Mesendoderm (in vitro differentiated cells): ENCODE measurements around the gene UBXN4.
"Not testable (repeated sequence)": the region's sequence is repeated elsewhere in the genome, so short reads cannot be mapped to it uniquely, and the experiment has no call there.

Experiments used
- DNase-seq: peaks from one replicate; pipeline ENCODE4 v3.0.0; 2013
- H2AK5ac ChIP-seq: 2 replicates; pipeline ENCODE4 v1.6.1; 2013; ENCODE audit warnings: low read length, inconsistent platforms
- H2BK120ac ChIP-seq: 2 replicates; pipeline ENCODE4 v1.6.1; 2013; ENCODE audit warnings: low read depth, mild to moderate bottlenecking, low read length, moderate library complexity, mixed read lengths
- H2BK15ac ChIP-seq: replicated peaks from 2 replicates; pipeline ENCODE4 v1.6.1; 2013; ENCODE audit warnings: low read depth, mild to moderate bottlenecking, moderate library complexity
- H2BK5ac ChIP-seq: 2 replicates; pipeline ENCODE4 v1.6.1; 2013; ENCODE audit warnings: low read length, inconsistent platforms
- H3K18ac ChIP-seq: 2 replicates; pipeline ENCODE4 v1.6.1; 2013; ENCODE audit warnings: mild to moderate bottlenecking, low read length, mixed read lengths
- H3K23ac ChIP-seq: one replicate; pipeline ENCODE4 v1.6.1; 2013; ENCODE audit warnings: low read length
- H3K27ac ChIP-seq: 2 replicates; pipeline ENCODE4 v1.5.1; 2013; ENCODE audit warnings: low read depth, mild to moderate bottlenecking, inconsistent platforms, low read length, moderate library complexity
- H3K27me3 ChIP-seq: 2 replicates; pipeline ENCODE4 v1.6.1; 2013; ENCODE audit warnings: low read length, control low read depth, mild to moderate bottlenecking, inconsistent platforms; ENCODE audit not compliant: insufficient read depth, poor library complexity
- H3K36me3 ChIP-seq: 2 replicates; pipeline ENCODE4 v1.6.1; 2013; ENCODE audit warnings: low read length, inconsistent platforms; ENCODE audit not compliant: control insufficient read depth, insufficient read depth
- H3K4ac ChIP-seq: one replicate; pipeline ENCODE4 v1.6.1; 2013; ENCODE audit warnings: low read depth, mild to moderate bottlenecking, low read length, moderate library complexity
- H3K4me1 ChIP-seq: 2 replicates; pipeline ENCODE4 v1.6.1; 2013; ENCODE audit warnings: low read depth, low read length, inconsistent platforms; ENCODE audit not compliant: control insufficient read depth
- H3K4me2 ChIP-seq: 2 replicates; pipeline ENCODE4 v1.6.1; 2013; ENCODE audit warnings: low read length
- H3K4me3 ChIP-seq: 2 replicates; pipeline ENCODE4 v1.5.1; 2013; ENCODE audit warnings: mild to moderate bottlenecking, low read length
- H3K56ac ChIP-seq: one replicate; pipeline ENCODE4 v1.6.1; 2013; ENCODE audit warnings: low read length
- H3K79me1 ChIP-seq: 2 replicates; pipeline ENCODE4 v1.6.1; 2013; ENCODE audit warnings: low read length, inconsistent platforms
- H3K79me2 ChIP-seq: 2 replicates; pipeline ENCODE4 v1.6.1; 2013; ENCODE audit warnings: mild to moderate bottlenecking, low read length; ENCODE audit not compliant: control insufficient read depth, insufficient read depth
- H3K9ac ChIP-seq: 2 replicates; pipeline ENCODE4 v1.6.1; 2013; ENCODE audit warnings: low read length, inconsistent platforms
- H4K5ac ChIP-seq: one replicate; pipeline ENCODE4 v1.6.1; 2013; ENCODE audit warnings: low read length
- H4K8ac ChIP-seq: one replicate; pipeline ENCODE4 v1.6.1; 2013; ENCODE audit warnings: low read depth, mild to moderate bottlenecking, control low read depth, low read length, moderate library complexity
- WGBS: extraction: QIAGEN DNeasy Blood & Tissue Kit; methylation state at CpG from one replicate; pipeline ENCODE4 v1.1.7; 2013; ENCODE audit warnings: low lambda C conversion rate, missing lambda C conversion rate; ENCODE audit not compliant: insufficient coverage; ENCODE audit errors: extremely low coverage; 5-methylcytosine and 5-hydroxymethylcytosine counted together

Gene UBXN4

GRCh38 chr2:135792401-135793150 lies 50.9 kb downstream of the UBXN4 start:
- Histone ChIP-seq H4K5ac (no peak overlapping the region), H3K79me2 (no peaks in the 10 kb centered on the region), H3K27ac (no peak overlapping the region), H3K4me3 (no peak overlapping the region), H2BK15ac (no peak overlapping the region), H3K23ac (no peak overlapping the region), H3K79me1 (no peaks in the 10 kb centered on the region), H2AK5ac (no peak overlapping the region), H3K9ac (no peak overlapping the region), H3K4me1 (no peaks in the 10 kb centered on the region), H3K18ac (no peak overlapping the region), H3K56ac (no peak overlapping the region), H3K4me2 (no peak overlapping the region), H2BK120ac (no peak overlapping the region), H2BK5ac (no peak overlapping the region), H3K4ac (no peak overlapping the region), H3K36me3 (no peaks in the 10 kb centered on the region), H4K8ac (no peak overlapping the region), H3K27me3 (no peaks in the 10 kb centered on the region)
- no CpG with 5 or more reads among the region's 7 CpGs for WGBS
- DNase-seq, result no peak

DNA sequence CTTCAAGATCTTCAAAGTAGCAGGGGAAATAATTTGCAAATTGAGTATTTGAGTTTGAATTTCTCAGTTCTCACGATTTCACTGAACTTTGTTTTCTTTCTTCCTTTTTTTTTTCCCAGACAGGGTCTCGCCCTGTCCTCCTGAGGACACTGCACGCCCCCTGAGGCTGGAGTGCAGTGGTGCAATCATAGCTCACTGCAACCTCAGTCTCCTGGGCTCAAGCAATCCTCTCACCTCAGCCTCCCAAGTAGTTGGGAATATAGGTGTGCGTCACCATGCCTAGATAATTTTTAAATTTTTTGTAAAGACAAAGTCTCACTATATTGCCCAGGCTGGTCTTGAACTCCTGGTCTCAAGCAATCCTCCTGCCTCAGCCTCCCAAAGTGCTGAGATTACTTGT lies 54.0 kb downstream of the UBXN4 start:
- not testable (repeated sequence) for H2BK5ac ChIP-seq, H3K9ac ChIP-seq, H2BK120ac ChIP-seq, H4K8ac ChIP-seq, H3K4ac ChIP-seq, H3K18ac ChIP-seq, H3K79me1 ChIP-seq, H3K23ac ChIP-seq, H2AK5ac ChIP-seq, H3K27ac ChIP-seq, H4K5ac ChIP-seq, H3K56ac ChIP-seq, H3K36me3 ChIP-seq, H3K4me3 ChIP-seq, H3K4me1 ChIP-seq, H3K27me3 ChIP-seq, H3K4me2 ChIP-seq, H3K79me2 ChIP-seq, H2BK15ac ChIP-seq
- WGBS, result no CpG with 5 or more reads among the region's 4 CpGs
- DNase-seq, result peak; percentile 27

- Histone ChIP-seq H2BK5ac (no peak overlapping the region), H3K4me2 (no peak overlapping the region), H3K4me1 (no peaks in the 10 kb centered on the region), H3K18ac (no peak overlapping the region), H2AK5ac (no peak overlapping the region), H3K79me1 (no peaks in the 10 kb centered on the region), H4K8ac (no peak overlapping the region), H2BK15ac (no peak overlapping the region), H4K5ac (no peak overlapping the region), H3K56ac (no peak overlapping the region), H2BK120ac (no peak overlapping the region), H3K27me3 (no peaks in the 10 kb centered on the region), H3K79me2 (no peaks in the 10 kb centered on the region), H3K4me3 (no peak overlapping the region), H3K23ac (no peak overlapping the region), H3K9ac (no peak overlapping the region), H3K27ac (no peak overlapping the region), H3K4ac (no peak overlapping the region), H3K36me3 (no peaks in the 10 kb centered on the region)
- DNase-seq, result no peak
- no CpG with 5 or more reads among the region's 8 CpGs for WGBS
Observed at GRCh38 chr2:135796606-135797005, 55.0 kb downstream of the UBXN4 start.

DNA sequence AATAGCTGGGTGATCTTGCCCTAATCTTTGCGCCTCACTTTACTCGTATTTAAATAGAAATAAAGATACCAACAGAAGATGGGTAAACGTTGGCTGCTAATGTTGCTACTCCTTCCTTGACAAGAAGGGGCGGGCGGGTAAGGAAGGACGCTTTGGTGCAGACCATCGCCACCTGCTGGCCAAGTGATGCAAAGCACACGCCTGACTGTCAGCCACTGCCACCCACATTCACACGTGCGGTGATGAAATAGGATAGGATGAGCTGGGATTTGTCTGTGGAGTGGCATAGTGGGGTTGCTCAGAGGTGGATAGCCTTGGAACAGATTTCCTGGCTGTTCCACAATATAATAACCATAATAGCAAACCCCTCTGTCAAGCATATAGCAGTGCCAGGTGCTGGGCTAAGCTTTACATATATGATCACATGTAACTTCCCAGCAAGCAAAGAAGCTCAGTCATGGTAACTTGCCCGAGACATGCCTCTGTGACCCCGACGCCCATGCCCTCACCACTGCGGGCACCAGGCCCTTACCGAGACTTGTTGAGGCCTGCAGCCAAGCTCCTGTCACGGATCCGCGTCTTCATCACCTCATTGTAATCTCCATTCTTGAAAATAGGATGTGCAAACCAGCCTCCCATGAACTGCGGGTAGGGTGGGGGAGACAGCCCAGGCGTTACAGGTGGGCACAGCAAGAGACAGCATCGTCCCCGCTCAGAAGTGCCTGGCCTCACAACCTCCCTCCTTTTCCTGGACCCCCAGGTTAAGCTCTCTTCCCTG lies 56.0 kb downstream of the UBXN4 start:
- H3K56ac ChIP-seq, result no peak overlapping the region
- H2BK120ac ChIP-seq, result no peak overlapping the region
- no peak overlapping the region for H3K4me2 ChIP-seq
- H3K79me2 ChIP-seq, result no peaks in the 10 kb centered on the region
- no peak overlapping the region for H4K5ac ChIP-seq
- H2BK5ac ChIP-seq, result no peak overlapping the region
- no peaks in the 10 kb centered on the region for H3K4me1 ChIP-seq
- no peak overlapping the region for H3K23ac ChIP-seq
- no peaks in the 10 kb centered on the region for H3K79me1 ChIP-seq
- no peak overlapping the region for H3K4me3 ChIP-seq
- peak; percentile 86 for DNase-seq
- no peak overlapping the region for H2AK5ac ChIP-seq
- H3K18ac ChIP-seq, result no peak overlapping the region
- H3K27ac ChIP-seq, result no peak overlapping the region
- H3K36me3 ChIP-seq, result no peaks in the 10 kb centered on the region
- WGBS, result no CpG with 5 or more reads among the region's 22 CpGs
- H3K27me3 ChIP-seq, result no peaks in the 10 kb centered on the region
- H4K8ac ChIP-seq, result no peak overlapping the region
- H3K9ac ChIP-seq, result no peak overlapping the region
- no peak overlapping the region for H3K4ac ChIP-seq
- H2BK15ac ChIP-seq, result no peak overlapping the region

- no peak overlapping the region for H2BK15ac ChIP-seq
- H3K36me3 ChIP-seq, result no peaks in the 10 kb centered on the region
- H3K56ac ChIP-seq, result no peak overlapping the region
- no peak overlapping the region for H3K9ac ChIP-seq
- no peak overlapping the region for H2AK5ac ChIP-seq
- H2BK5ac ChIP-seq, result no peak overlapping the region
- H3K4me1 ChIP-seq, result no peaks in the 10 kb centered on the region
- no peak overlapping the region for H3K27ac ChIP-seq
- H4K8ac ChIP-seq, result no peak overlapping the region
- H3K4ac ChIP-seq, result no peak overlapping the region
- no peak overlapping the region for H2BK120ac ChIP-seq
- H3K79me1 ChIP-seq, result no peaks in the 10 kb centered on the region
- no peak for DNase-seq
- H3K79me2 ChIP-seq, result no peaks in the 10 kb centered on the region
- H3K18ac ChIP-seq, result no peak overlapping the region
- H3K27me3 ChIP-seq, result no peaks in the 10 kb centered on the region
- no peak overlapping the region for H3K4me2 ChIP-seq
- no CpG with 5 or more reads among the region's 5 CpGs for WGBS
- no peak overlapping the region for H3K4me3 ChIP-seq
- H4K5ac ChIP-seq, result no peak overlapping the region
- no peak overlapping the region for H3K23ac ChIP-seq
Observed at GRCh38 chr2:135798275-135798705, 56.6 kb downstream of the UBXN4 start.
